ENCODE measurements around the gene BOLA1. TPM values are rescaled to one million over a fixed set of nuclear protein-coding genes. Genes with fewer than 3 reads are reported as not detected.

BOLA1 gene
- total and polyA plus RNA-seq, 11 donors: 12.5 to 40.7 (median 15.4) TPM

- DNase-seq (no peak), ATAC-seq (no peak)
- Histone ChIP-seq H3K4me3 (no peak overlapping the region), H3K27me3 (no peaks in the 10 kb centered on the region), H3K9me3 (no peaks in the 10 kb centered on the region), H3K27ac (no peak overlapping the region), H3K36me3 (peaks cover 0 to 76% (median 54%) of the 10 kb centered on the region in 9 donors), H3K4me1 (no peaks in the 10 kb centered on the region)
- 77 to 88% (median 82%) methylated on average over 6 of the region's 6 CpGs for WGBS, 4 donors
- intact Hi-C loops (cut with DNase I): no loop called here
- TF ChIP-seq POLR2A (IDR thresholded peaks at IDR 0.05) (no peak), CTCF (IDR thresholded peaks at IDR 0.05) (no peak)
Measured at GRCh38 chr1:149949911-149950310, 50.5 kb downstream of the BOLA1 start.

Other genes starting within 250 kb of the BOLA1 start
- gene FCGR1A, start 116.9 kb upstream of the BOLA1 start, total RNA-seq: 10 to 100 TPM in 1 of 9 donors, 1 to 10 TPM in 6, under 1 TPM in 1, not detected in 1; 0.37 to 52.0 (median 1.9) TPM
- 1 to 10 TPM; 1.1 to 2.7 TPM for gene FCGR1A, start 116.9 kb upstream of the BOLA1 start, polyA plus RNA-seq
- 1 to 10 TPM in 1 of 9 donors, under 1 TPM in 8; 0.20 to 1.4 (median 0.43) TPM for gene SV2A, start 18.3 kb downstream of the BOLA1 start, total RNA-seq
- gene SV2A, start 18.3 kb downstream of the BOLA1 start, polyA plus RNA-seq: under 1 TPM; 0.30 to 0.32 TPM
- gene SF3B4, start 28.2 kb downstream of the BOLA1 start, total RNA-seq: 10 to 100 TPM; 10.2 to 32.7 (median 23.7) TPM
- gene SF3B4, start 28.2 kb downstream of the BOLA1 start, polyA plus RNA-seq: 10 to 100 TPM; 13.1 to 21.3 TPM
- 1 to 10 TPM; 1.9 to 4.5 (median 2.6) TPM for gene MTMR11, start 37.3 kb downstream of the BOLA1 start, total RNA-seq
- 1 to 10 TPM; 1.6 TPM for gene MTMR11, start 37.3 kb downstream of the BOLA1 start, polyA plus RNA-seq
- 10 to 100 TPM; 16.4 to 36.2 (median 28.0) TPM for gene OTUD7B, start 111.2 kb downstream of the BOLA1 start, total RNA-seq
- gene OTUD7B, start 111.2 kb downstream of the BOLA1 start, polyA plus RNA-seq: 10 to 100 TPM in 1 of 2 donors, 1 to 10 TPM in 1; 8.1 to 11.8 TPM
- gene VPS45, start 168.2 kb downstream of the BOLA1 start, total RNA-seq: 10 to 100 TPM; 39.1 to 67.7 (median 49.5) TPM
- gene VPS45, start 168.2 kb downstream of the BOLA1 start, polyA plus RNA-seq: 10 to 100 TPM; 30.4 to 36.3 TPM